Measurements from ENCODE around the gene RAB44. TPM values are rescaled to one million over a fixed set of nuclear protein-coding genes. Genes with fewer than 3 reads are reported as not detected.

The RAB44 gene
- total RNA-seq, 1 experiment from 2014 or later = not detected

- H3K18ac ChIP-seq (ENCODE audit: insufficient read length, low read depth, low read length) = no peak overlapping the region
- H3K4me1 Mint-ChIP-seq = peaks cover 0 to 4% of the 10 kb centered on the region in 2 experiments; a peak in 1 of 4 replicates
- no peaks in the 10 kb centered on the region; the same call in 1 of the 2 replicates for H3K27me3 Mint-ChIP-seq (ENCODE audit: low read depth)
- no peak overlapping the region for H3K23ac ChIP-seq (ENCODE audit: insufficient read length, low read depth, low read length)
- no peak overlapping the region for H4K5ac ChIP-seq (ENCODE audit: insufficient read length, low read depth, low read length)
- no peak overlapping the region for H2AK5ac ChIP-seq (ENCODE audit: insufficient read length, low read length)
- no peak overlapping the region for H4K91ac ChIP-seq (ENCODE audit: insufficient read length, low read depth, low read length)
- H3K4me2 ChIP-seq (ENCODE audit: insufficient read depth, insufficient read length, low read length) = no peak overlapping the region
- H3K36me3 Mint-ChIP-seq (ENCODE audit: insufficient read depth in 1 of 3, low read depth in 3 of 3) = peaks cover 0 to 32% (median 11%) of the 10 kb centered on the region in 3 experiments; a peak in 3 of 7 replicates
- H3K23me2 ChIP-seq (ENCODE audit: insufficient read length, low read depth, low read length, poor library complexity, severe bottlenecking) = no peaks in the 10 kb centered on the region
- no peak overlapping the region for H4K8ac ChIP-seq (replicated peaks; ENCODE audit: insufficient read length, low read depth, low read length)
- H3K9me3 Mint-ChIP-seq = no peaks in the 10 kb centered on the region
- no peak for DNase-seq
- no peak overlapping the region for H2BK20ac ChIP-seq (ENCODE audit: low read depth, low read length, poor library complexity, severe bottlenecking)
- no peaks in the 10 kb centered on the region for H3K9me3 ChIP-seq (ENCODE audit: control insufficient read depth, low read depth, low read length)
- H2BK12ac ChIP-seq (ENCODE audit: insufficient read length, low read depth, low read length) = no peak overlapping the region
- H3K79me1 ChIP-seq (ENCODE audit: insufficient read depth, low read depth, low read length, poor library complexity, severe bottlenecking) = no peaks in the 10 kb centered on the region
- no peak overlapping the region for H2AFZ ChIP-seq (ENCODE audit: low read length)
- no peak overlapping the region for H3K4ac ChIP-seq (ENCODE audit: low read depth, low read length)
- H3K14ac ChIP-seq (ENCODE audit: insufficient read depth, low read length) = no peak overlapping the region
- WGBS (ENCODE audit: extremely low coverage, insufficient read length, low lambda C conversion rate) = no CpG with 5 or more reads among the region's 5 CpGs
- TF ChIP-seq, protein P1, sequence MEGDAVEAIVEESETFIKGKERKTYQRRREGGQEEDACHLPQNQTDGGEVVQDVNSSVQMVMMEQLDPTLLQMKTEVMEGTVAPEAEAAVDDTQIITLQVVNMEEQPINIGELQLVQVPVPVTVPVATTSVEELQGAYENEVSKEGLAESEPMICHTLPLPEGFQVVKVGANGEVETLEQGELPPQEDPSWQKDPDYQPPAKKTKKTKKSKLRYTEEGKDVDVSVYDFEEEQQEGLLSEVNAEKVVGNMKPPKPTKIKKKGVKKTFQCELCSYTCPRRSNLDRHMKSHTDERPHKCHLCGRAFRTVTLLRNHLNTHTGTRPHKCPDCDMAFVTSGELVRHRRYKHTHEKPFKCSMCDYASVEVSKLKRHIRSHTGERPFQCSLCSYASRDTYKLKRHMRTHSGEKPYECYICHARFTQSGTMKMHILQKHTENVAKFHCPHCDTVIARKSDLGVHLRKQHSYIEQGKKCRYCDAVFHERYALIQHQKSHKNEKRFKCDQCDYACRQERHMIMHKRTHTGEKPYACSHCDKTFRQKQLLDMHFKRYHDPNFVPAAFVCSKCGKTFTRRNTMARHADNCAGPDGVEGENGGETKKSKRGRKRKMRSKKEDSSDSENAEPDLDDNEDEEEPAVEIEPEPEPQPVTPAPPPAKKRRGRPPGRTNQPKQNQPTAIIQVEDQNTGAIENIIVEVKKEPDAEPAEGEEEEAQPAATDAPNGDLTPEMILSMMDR (conservative IDR thresholded peaks at IDR 0.05) = no peak
- H3T11ph ChIP-seq (ENCODE audit: low read length) = no peak overlapping the region
- no peak overlapping the region for H3K9ac ChIP-seq (ENCODE audit: extremely low read depth, insufficient read length, low read length)
- no peak overlapping the region for H2BK15ac ChIP-seq (ENCODE audit: low read depth, low read length)
- H3K79me2 ChIP-seq (ENCODE audit: insufficient read depth, low read length) = no peaks in the 10 kb centered on the region
- no peak overlapping the region for H3K27ac Mint-ChIP-seq
- no peak overlapping the region for H2BK120ac ChIP-seq (ENCODE audit: low read depth, low read length, poor library complexity, severe bottlenecking)
- H2BK5ac ChIP-seq (ENCODE audit: insufficient read length, low read length) = no peak overlapping the region
- no peak overlapping the region for H3K56ac ChIP-seq (ENCODE audit: insufficient read length, low read depth, low read length)
- H4K20me1 ChIP-seq (ENCODE audit: control insufficient read depth, insufficient read depth, insufficient read length) = no peaks in the 10 kb centered on the region
- H3K27ac ChIP-seq (ENCODE audit: insufficient read length, low read depth, low read length) = no peak overlapping the region
- no peaks in the 10 kb centered on the region for H3K4me1 ChIP-seq (ENCODE audit: insufficient read depth, low read length)
- no peaks in the 10 kb centered on the region for H3K27me3 ChIP-seq (ENCODE audit: insufficient read depth, low read length)
- no peak overlapping the region for H3K4me3 Mint-ChIP-seq
These were observed 8.9 kb upstream of the RAB44 start for GRCh38 chr6:36688739-36689075.
